Stimulated activated CD4-positive, alpha-beta T cell treated with anti-CD3 and anti-CD28 coated beads, TNF-alpha, amount 100 ng/mL, for 4 hours (primary cell): ENCODE data around the gene FGF18.

Source experiments
- DNase-seq, 3 experiments: peaks; one replicate each; pipeline ENCODE4 v3.0.0-alpha.2; 2020; ENCODE audit warnings: low read depth in 3 of 3

Gene FGF18

GRCh38 chr5:171469326-171469725 is 49.9 kb downstream of the FGF18 start:
- no peak for DNase-seq

GRCh38 chr5:171470420-171470819 is 51.0 kb downstream of the FGF18 start:
- no peak for DNase-seq

- DNase-seq, result no peak
These were observed 54.9 kb downstream of the FGF18 start for GRCh38 chr5:171474230-171474813.

GRCh38 chr5:171475596-171475995 is 56.1 kb downstream of the FGF18 start:
- DNase-seq, result no peak

GRCh38 chr5:171476701-171477100 is 57.3 kb downstream of the FGF18 start:
- DNase-seq, result no peak

- DNase-seq, result no peak
These were observed 57.7 kb downstream of the FGF18 start for GRCh38 chr5:171477101-171477500.

GRCh38 chr5:171477666-171478065 is 58.2 kb downstream of the FGF18 start:
- no peak for DNase-seq

- DNase-seq, result no peak
These were observed 59.7 kb downstream of the FGF18 start for GRCh38 chr5:171478946-171479775.

GRCh38 chr5:171479776-171480125 is 60.3 kb downstream of the FGF18 start:
- no peak for DNase-seq

- no peak for DNase-seq
These were observed 60.8 kb downstream of the FGF18 start for GRCh38 chr5:171480239-171480638.

GRCh38 chr5:171481571-171482433 is 62.4 kb downstream of the FGF18 start:
- DNase-seq, result no peak

GRCh38 chr5:171482434-171482730 is 62.9 kb downstream of the FGF18 start:
- DNase-seq, result no peak

GRCh38 chr5:171483551-171484135 is 64.2 kb downstream of the FGF18 start:
- DNase-seq, result no peak

- DNase-seq, result peak; percentile 18 to 31 (median 23)
These were observed 65.0 kb downstream of the FGF18 start for GRCh38 chr5:171484460-171484899.

- no peak for DNase-seq
These were observed 66.2 kb downstream of the FGF18 start for GRCh38 chr5:171485668-171486067.

- DNase-seq, result no peak
These were observed 67.2 kb downstream of the FGF18 start for GRCh38 chr5:171486613-171487012.

GRCh38 chr5:171488876-171489275 is 69.4 kb downstream of the FGF18 start:
- DNase-seq, result no peak

- no peak for DNase-seq
These were observed 73.3 kb downstream of the FGF18 start for GRCh38 chr5:171492781-171493180.

- DNase-seq, result no peak
These were observed 74.4 kb downstream of the FGF18 start for GRCh38 chr5:171493646-171494393.

GRCh38 chr5:171494452-171495121 is 75.1 kb downstream of the FGF18 start:
- no peak for DNase-seq

- no peak for DNase-seq
These were observed 75.8 kb downstream of the FGF18 start for GRCh38 chr5:171495122-171495700.
